ENCODE data around the gene UGT1A1. TPM values are rescaled to one million over a fixed set of nuclear protein-coding genes. Genes with fewer than 3 reads are reported as not detected.

Gene UGT1A1
- total RNA-seq, 1 donor from 2014 or later, result not detected

GRCh38 chr2:233772583-233772982 lies 12.5 kb downstream of the UGT1A1 start:
- no peak for DNase-seq (ENCODE audit: low read depth, low spot score)
- no peaks in the 10 kb centered on the region for H3K27me3 Mint-ChIP-seq (ENCODE audit: low read depth)
- H3K4me1 Mint-ChIP-seq, result peaks cover 12% of the 10 kb centered on the region
- no peak for TF ChIP-seq CTCF (conservative IDR thresholded peaks at IDR 0.05)
- no peak overlapping the region for H3K4me3 Mint-ChIP-seq
- H3K27ac Mint-ChIP-seq (ENCODE audit: unreplicated experiment), result no peak overlapping the region
- peaks cover 11% of the 10 kb centered on the region for H3K9me3 Mint-ChIP-seq
- peaks cover 2% of the 10 kb centered on the region for H3K36me3 Mint-ChIP-seq (ENCODE audit: low read depth)

- H3K4me3 Mint-ChIP-seq, result no peak overlapping the region
- peaks cover 5% of the 10 kb centered on the region for H3K4me1 Mint-ChIP-seq
- peaks cover 9% of the 10 kb centered on the region for H3K9me3 Mint-ChIP-seq
- H3K27ac Mint-ChIP-seq (ENCODE audit: unreplicated experiment), result no peak overlapping the region
- peaks cover 2% of the 10 kb centered on the region for H3K36me3 Mint-ChIP-seq (ENCODE audit: low read depth)
- no peaks in the 10 kb centered on the region for H3K27me3 Mint-ChIP-seq (ENCODE audit: low read depth)
- no peak for DNase-seq (ENCODE audit: low read depth, low spot score)
- TF ChIP-seq CTCF (conservative IDR thresholded peaks at IDR 0.05), result no peak
These were observed 13.8 kb downstream of the UGT1A1 start for GRCh38 chr2:233773854-233774253.

- H3K27ac Mint-ChIP-seq (ENCODE audit: unreplicated experiment), result no peak overlapping the region
- no peak overlapping the region for H3K4me3 Mint-ChIP-seq
- no peak for TF ChIP-seq CTCF (conservative IDR thresholded peaks at IDR 0.05)
- H3K36me3 Mint-ChIP-seq (ENCODE audit: low read depth), result no peaks in the 10 kb centered on the region
- H3K4me1 Mint-ChIP-seq, result peaks cover 5% of the 10 kb centered on the region
- DNase-seq (ENCODE audit: low read depth, low spot score), result no peak
- H3K27me3 Mint-ChIP-seq (ENCODE audit: low read depth), result no peaks in the 10 kb centered on the region
- peaks cover 9% of the 10 kb centered on the region for H3K9me3 Mint-ChIP-seq
These were observed 15.3 kb downstream of the UGT1A1 start for GRCh38 chr2:233775414-233775813.

- no peak for TF ChIP-seq CTCF (conservative IDR thresholded peaks at IDR 0.05)
- H3K27me3 Mint-ChIP-seq (ENCODE audit: low read depth), result peaks cover 3% of the 10 kb centered on the region
- no peak for DNase-seq (ENCODE audit: low read depth, low spot score)
- no peak within 1 kb of the TSS for H3K4me3 Mint-ChIP-seq
- peaks cover 9% of the 10 kb centered on the region for H3K9me3 Mint-ChIP-seq
- H3K4me1 Mint-ChIP-seq, result peaks cover under 1% of the 10 kb centered on the region
- no peak within 1 kb of the TSS for H3K27ac Mint-ChIP-seq (ENCODE audit: unreplicated experiment)
- H3K36me3 Mint-ChIP-seq (ENCODE audit: low read depth), result no peaks in the 10 kb centered on the region
These were observed 18.0 kb downstream of the UGT1A1 start, which contains the start of gene MROH2A for GRCh38 chr2:233778030-233778429. Gene MROH2A (plus strand): TSS chr2:233778330. CDS start chr2:233779359, 1,029 bp downstream.

- H3K27ac Mint-ChIP-seq (ENCODE audit: unreplicated experiment), result no peak overlapping the region
- no peaks in the 10 kb centered on the region for H3K4me1 Mint-ChIP-seq
- H3K9me3 Mint-ChIP-seq, result peaks cover 9% of the 10 kb centered on the region
These were observed 19.7 kb downstream of the UGT1A1 start for GRCh38 chr2:233779722-233780121.

More at GRCh38 chr2:233779722-233780121, 19.7 kb downstream of the UGT1A1 start:
- Mint-ChIP-seq H3K27me3 (ENCODE audit: low read depth) (peaks cover 3% of the 10 kb centered on the region), H3K4me3 (no peak overlapping the region), H3K36me3 (ENCODE audit: low read depth) (no peaks in the 10 kb centered on the region)
- TF ChIP-seq CTCF (conservative IDR thresholded peaks at IDR 0.05), result no peak
- DNase-seq (ENCODE audit: low read depth, low spot score), result no peak
